ENCODE data around the gene MYO1B.

Gene MYO1B

GRCh38 chr2:191404568-191404991 is 159.4 kb downstream of the MYO1B start:
- H3K4me3 ChIP-seq (ENCODE audit: low read length): no peak overlapping the region
- TF ChIP-seq ZNF274 (IDR thresholded peaks at IDR 0.05; ENCODE audit: low read depth, low read length): no peak

GRCh38 chr2:191405546-191405945 is 160.3 kb downstream of the MYO1B start:
- H3K4me3 ChIP-seq (ENCODE audit: low read length): no peak overlapping the region
- no peak for TF ChIP-seq ZNF274 (IDR thresholded peaks at IDR 0.05; ENCODE audit: low read depth, low read length)

GRCh38 chr2:191410646-191411436 is 165.6 kb downstream of the MYO1B start:
- no peak for TF ChIP-seq ZNF274 (IDR thresholded peaks at IDR 0.05; ENCODE audit: low read depth, low read length)
- H3K4me3 ChIP-seq (ENCODE audit: low read length): no peak overlapping the region

- no peak for TF ChIP-seq ZNF274 (IDR thresholded peaks at IDR 0.05; ENCODE audit: low read depth, low read length)
- H3K4me3 ChIP-seq (ENCODE audit: low read length): no peak overlapping the region
Measured at GRCh38 chr2:191411472-191411871, 166.3 kb downstream of the MYO1B start.

- no peak for TF ChIP-seq ZNF274 (IDR thresholded peaks at IDR 0.05; ENCODE audit: low read depth, low read length)
Measured at GRCh38 chr2:191412353-191412752, 167.1 kb downstream of the MYO1B start.

GRCh38 chr2:191415101-191415500 is 169.9 kb downstream of the MYO1B start:
- no peak for TF ChIP-seq ZNF274 (IDR thresholded peaks at IDR 0.05; ENCODE audit: low read depth, low read length)

More at GRCh38 chr2:191412353-191412752, 167.1 kb downstream of the MYO1B start:
- H3K4me3 ChIP-seq (ENCODE audit: low read length): no peak overlapping the region

GRCh38 chr2:191415858-191416257 is 170.7 kb downstream of the MYO1B start:
- no peak overlapping the region for H3K4me3 ChIP-seq (ENCODE audit: low read length)
- TF ChIP-seq ZNF274 (IDR thresholded peaks at IDR 0.05; ENCODE audit: low read depth, low read length): no peak

More at GRCh38 chr2:191415101-191415500, 169.9 kb downstream of the MYO1B start:
- H3K4me3 ChIP-seq (ENCODE audit: low read length): no peak overlapping the region

GRCh38 chr2:191417746-191418145 is 172.5 kb downstream of the MYO1B start:
- TF ChIP-seq ZNF274 (IDR thresholded peaks at IDR 0.05; ENCODE audit: low read depth, low read length): no peak
- H3K4me3 ChIP-seq (ENCODE audit: low read length): no peak overlapping the region

- no peak overlapping the region for H3K4me3 ChIP-seq (ENCODE audit: low read length)
- no peak for TF ChIP-seq ZNF274 (IDR thresholded peaks at IDR 0.05; ENCODE audit: low read depth, low read length)
Measured at GRCh38 chr2:191421950-191422349, 176.7 kb downstream of the MYO1B start.

- TF ChIP-seq ZNF274 (IDR thresholded peaks at IDR 0.05; ENCODE audit: low read depth, low read length): no peak
Measured at GRCh38 chr2:191427031-191427430, 181.8 kb downstream of the MYO1B start.

GRCh38 chr2:191428141-191428540 is 182.9 kb downstream of the MYO1B start:
- TF ChIP-seq ZNF274 (IDR thresholded peaks at IDR 0.05; ENCODE audit: low read depth, low read length): no peak
- no peak overlapping the region for H3K4me3 ChIP-seq (ENCODE audit: low read length)

More at GRCh38 chr2:191427031-191427430, 181.8 kb downstream of the MYO1B start:
- H3K4me3 ChIP-seq (ENCODE audit: low read length): no peak overlapping the region

- no peak for TF ChIP-seq ZNF274 (IDR thresholded peaks at IDR 0.05; ENCODE audit: low read depth, low read length)
- no peak overlapping the region for H3K4me3 ChIP-seq (ENCODE audit: low read length)
Measured at GRCh38 chr2:191430476-191430875, 185.3 kb downstream of the MYO1B start.

GRCh38 chr2:191432121-191432520 is 186.9 kb downstream of the MYO1B start:
- no peak overlapping the region for H3K4me3 ChIP-seq (ENCODE audit: low read length)
- no peak for TF ChIP-seq ZNF274 (IDR thresholded peaks at IDR 0.05; ENCODE audit: low read depth, low read length)

- TF ChIP-seq ZNF274 (IDR thresholded peaks at IDR 0.05; ENCODE audit: low read depth, low read length): no peak
- H3K4me3 ChIP-seq (ENCODE audit: low read length): no peak overlapping the region
Measured at GRCh38 chr2:191434072-191434471, 188.9 kb downstream of the MYO1B start.

GRCh38 chr2:191435141-191435540 is 189.9 kb downstream of the MYO1B start:
- TF ChIP-seq ZNF274 (IDR thresholded peaks at IDR 0.05; ENCODE audit: low read depth, low read length): no peak
- no peak overlapping the region for H3K4me3 ChIP-seq (ENCODE audit: low read length)

Measured in GM08714 (cell line).